Left ventricle myocardium superior (tissue), 1 donor: ENCODE results near the gene USP21. TPM values are rescaled to one million over a fixed set of nuclear protein-coding genes. Genes with fewer than 3 reads are reported as not detected.
A peak's percentile ranks its signal among the peaks of the same experiment; 100 is the strongest.

Source experiments
- ATAC-seq: fragments of 200-7000 bp; cut with Tn5 transposase; one replicate; pipeline ENCODE4 v1.9.1; 2020; ENCODE audit warnings: mild to moderate bottlenecking, moderate library complexity
- DNase-seq: peaks from one replicate; pipeline ENCODE4 v3.0.0-alpha.2; 2020
- intact Hi-C: fragments of 100-400 bp; cut with micrococcal nuclease; formaldehyde crosslinking; loops from one replicate; pipeline ENCODE4 v1.11.0; 2022
- total RNA-seq: library from RNA; stranded (reverse); fragmentation: NEBNext Ultra II Directional; extraction: Animal tissue kit (Norgen Biotek cat#: 25700); gene quantifications from one replicate; pipeline ENCODE4 v1.2.1, GENCODE V29; 2021
- donor health status: DM: no; HTN: yes; CAD: no; lungs with severe emphysema.

Gene USP21
- total RNA-seq, 1 donor from 2014 or later: 22.9 TPM

- DNase-seq (no peak), ATAC-seq (peak; percentile 23)
- intact Hi-C loops: no loop called here
Observed at GRCh38 chr1:161131523-161132409, 27.5 kb upstream of the USP21 start.

- intact Hi-C loops: no loop called here
- peak; percentile 94 for ATAC-seq
- peak; percentile 95 for DNase-seq
Observed at GRCh38 chr1:161132410-161133219, 26.7 kb upstream of the USP21 start, which contains the start of gene DEDD. Gene DEDD, minus strand, starts transcription at chr1:161132667. Its CDS starts 8,205 bp downstream, at chr1:161124462.

- intact Hi-C loops: no loop called here
- ATAC-seq (peak; percentile 35), DNase-seq (no peak)
Observed at GRCh38 chr1:161133220-161133740, 26.0 kb upstream of the USP21 start.

- ATAC-seq (peak; percentile 11), DNase-seq (no peak)
- intact Hi-C loops: no loop called here
Observed at GRCh38 chr1:161137881-161138280, 21.4 kb upstream of the USP21 start.

GRCh38 chr1:161138431-161138830 is 20.9 kb upstream of the USP21 start:
- DNase-seq (no peak), ATAC-seq (no peak)
- intact Hi-C loops: no loop called here

GRCh38 chr1:161139766-161140165 is 19.5 kb upstream of the USP21 start:
- no peak for DNase-seq

GRCh38 chr1:161140755-161141400 is 18.4 kb upstream of the USP21 start:
- no peak for ATAC-seq
- intact Hi-C loops: no loop called here
- DNase-seq: no peak

More at GRCh38 chr1:161139766-161140165, 19.5 kb upstream of the USP21 start:
- ATAC-seq: no peak
- intact Hi-C loops: no loop called here

GRCh38 chr1:161145832-161146231 is 13.5 kb upstream of the USP21 start:
- ATAC-seq (no peak), DNase-seq (no peak)
- intact Hi-C loops: no loop called here

- DNase-seq (no peak), ATAC-seq (no peak)
- intact Hi-C loops: no loop called here
Observed at GRCh38 chr1:161153176-161153575, 6.1 kb upstream of the USP21 start.

GRCh38 chr1:161153682-161154337 is 5.5 kb upstream of the USP21 start, which contains the start of gene UFC1:
Gene UFC1, plus strand, starts transcription at chr1:161153978. Its CDS starts 20 bp downstream, at chr1:161153998.
- intact Hi-C loops: no loop called here
- ATAC-seq: peak; percentile 93

GRCh38 chr1:161157867-161158266 is 1.4 kb upstream of the USP21 start:
- intact Hi-C loops: no loop called here
- ATAC-seq (no peak), DNase-seq (no peak)

More at GRCh38 chr1:161153682-161154337, 5.5 kb upstream of the USP21 start, which contains the start of gene UFC1:
- DNase-seq: peak; percentile 83

GRCh38 chr1:161158316-161159010 is 837 bp upstream of the USP21 start:
- DNase-seq (no peak), ATAC-seq (no peak)
- intact Hi-C loops: no loop called here

- intact Hi-C loops: no loop called here
- DNase-seq: no peak
- no peak for ATAC-seq
Observed at GRCh38 chr1:161159913-161160243, 578 bp downstream of the USP21 start.

- intact Hi-C loops: no loop called here
- no peak for ATAC-seq
- no peak for DNase-seq
Observed at GRCh38 chr1:161160671-161161145, 1.4 kb downstream of the USP21 start.

GRCh38 chr1:161161652-161162051 is 2.4 kb downstream of the USP21 start:
- no peak for ATAC-seq
- intact Hi-C loops: no loop called here
- no peak for DNase-seq

- ATAC-seq (no peak), DNase-seq (no peak)
- intact Hi-C loops: no loop called here
Observed at GRCh38 chr1:161162052-161162451, 2.8 kb downstream of the USP21 start.

GRCh38 chr1:161162806-161163205 is 3.5 kb downstream of the USP21 start:
- ATAC-seq (no peak), DNase-seq (no peak)
- intact Hi-C loops: no loop called here

GRCh38 chr1:161163793-161164192 is 4.5 kb downstream of the USP21 start:
- DNase-seq (no peak), ATAC-seq (no peak)

More at GRCh38 chr1:161163793-161164192, 4.5 kb downstream of the USP21 start:
- intact Hi-C loops: no loop called here
